Fibroblast of lung (primary cell): Measurements from ENCODE around the gene HLA-DRB1. TPM values are rescaled to one million over a fixed set of nuclear protein-coding genes. Genes with fewer than 3 reads are reported as not detected.
A peak's percentile ranks its signal among the peaks of the same experiment; 100 is the strongest.

Source experiments
- DNase-seq, 2 donors: peaks; one replicate each; pipeline versions ENCODE4 v3.0.0 to v3.0.0-alpha.2; 2010; ENCODE audit warnings: low read depth in 2 of 2
- H2AFZ ChIP-seq: 2 replicates; pipeline ENCODE4 v1.5.1; 2012; ENCODE audit warnings: low read length, control low read depth, inconsistent platforms
- H3K27ac ChIP-seq: 2 replicates; pipeline ENCODE4 v1.5.1; 2011; ENCODE audit warnings: low read length, control low read depth; ENCODE audit not compliant: insufficient read depth
- H3K27me3 ChIP-seq: 2 replicates; pipeline ENCODE4 v1.5.1; 2011; ENCODE audit warnings: mild to moderate bottlenecking, low read length; ENCODE audit not compliant: control insufficient read depth, insufficient read depth
- H3K36me3 ChIP-seq: 2 replicates; pipeline ENCODE4 v1.5.1; 2011; ENCODE audit warnings: low read length; ENCODE audit not compliant: control insufficient read depth, insufficient read depth
- H3K4me1 ChIP-seq: 2 replicates; pipeline ENCODE4 v1.5.1; 2011; ENCODE audit warnings: low read length; ENCODE audit not compliant: control insufficient read depth, insufficient read depth; ENCODE audit errors: extremely low read depth
- H3K4me2 ChIP-seq: 2 replicates; pipeline ENCODE4 v1.5.1; 2011; ENCODE audit warnings: low read length, control low read depth; ENCODE audit not compliant: insufficient read depth; ENCODE audit errors: extremely low read depth
- H3K4me3 ChIP-seq, 4 experiments: fragments of 200-600 bp in 1 of 4; sonication (generic) in 1 of 4; replicated peaks in 1 of 4; 2 replicates each; pipeline ENCODE4 v1.5.1; 2011 to 2016; ENCODE audit warnings: low read length in 4 of 4, low read depth in 3 of 4, mild to moderate bottlenecking in 3 of 4, control low read depth in 2 of 4, inconsistent platforms in 1 of 4, mixed read lengths in 1 of 4; ENCODE audit not compliant: insufficient read depth in 1 of 4; ENCODE audit errors: control extremely low read depth in 1 of 4
- H3K79me2 ChIP-seq: 2 replicates; pipeline ENCODE4 v1.5.1; 2012; ENCODE audit warnings: mild to moderate bottlenecking, low read length, inconsistent platforms; ENCODE audit not compliant: control insufficient read depth, insufficient read depth
- H3K9ac ChIP-seq: 2 replicates; pipeline ENCODE4 v1.5.1; 2011; ENCODE audit warnings: mild to moderate bottlenecking, low read length, control low read depth; ENCODE audit not compliant: insufficient read depth
- H3K9me3 ChIP-seq: 2 replicates; pipeline ENCODE4 v1.5.1; 2012; ENCODE audit warnings: low read depth, low read length; ENCODE audit not compliant: control insufficient read depth, insufficient read depth
- H4K20me1 ChIP-seq: 2 replicates; pipeline ENCODE4 v1.5.1; 2011; ENCODE audit warnings: low read length; ENCODE audit not compliant: control insufficient read depth, insufficient read depth; ENCODE audit errors: extremely low read depth
- EZH2 ChIP-seq: IDR thresholded peaks from 2 replicates; pipeline ENCODE4 v1.5.1; 2012; ENCODE audit warnings: low read length, control low read depth, mild to moderate bottlenecking; ENCODE audit errors: missing control alignments
- polyA plus RNA-seq, 2 donors: library from polyadenylated mRNA; depleted of rRNA in 1 of 2; stranded (reverse) in 1 of 2; unstranded in 1 of 2; fragments of >200 nt; gene quantifications; 2 replicates each; pipeline ENCODE4 v1.2.1, GENCODE V29; 2011 to 2012; ENCODE audit warnings: missing spikeins in 1 of 2
- total RNA-seq: library from RNA; depleted of rRNA; stranded (reverse); fragments of >200 nt; gene quantifications from 2 replicates; pipeline ENCODE4 v1.2.1, GENCODE V29; 2014
- TF ChIP-seq, protein P1 (sequence below), 2 donors: IDR thresholded peaks in 1 of 2; conservative IDR thresholded peaks in 1 of 2; 1 replicate in 1 of 2; 2 replicates in 1 of 2; pipeline ENCODE4 v1.5.1; 2011 to 2012; ENCODE audit warnings: low read length in 2 of 2, control low read depth in 1 of 2, inconsistent platforms in 1 of 2, low read depth in 1 of 2, mild to moderate bottlenecking in 1 of 2

Gene HLA-DRB1
- total and polyA plus RNA-seq, 2 donors (not counting 1 experiment from before 2014, with no cell fraction given) = under 0.01 to 0.42 TPM

DNA sequence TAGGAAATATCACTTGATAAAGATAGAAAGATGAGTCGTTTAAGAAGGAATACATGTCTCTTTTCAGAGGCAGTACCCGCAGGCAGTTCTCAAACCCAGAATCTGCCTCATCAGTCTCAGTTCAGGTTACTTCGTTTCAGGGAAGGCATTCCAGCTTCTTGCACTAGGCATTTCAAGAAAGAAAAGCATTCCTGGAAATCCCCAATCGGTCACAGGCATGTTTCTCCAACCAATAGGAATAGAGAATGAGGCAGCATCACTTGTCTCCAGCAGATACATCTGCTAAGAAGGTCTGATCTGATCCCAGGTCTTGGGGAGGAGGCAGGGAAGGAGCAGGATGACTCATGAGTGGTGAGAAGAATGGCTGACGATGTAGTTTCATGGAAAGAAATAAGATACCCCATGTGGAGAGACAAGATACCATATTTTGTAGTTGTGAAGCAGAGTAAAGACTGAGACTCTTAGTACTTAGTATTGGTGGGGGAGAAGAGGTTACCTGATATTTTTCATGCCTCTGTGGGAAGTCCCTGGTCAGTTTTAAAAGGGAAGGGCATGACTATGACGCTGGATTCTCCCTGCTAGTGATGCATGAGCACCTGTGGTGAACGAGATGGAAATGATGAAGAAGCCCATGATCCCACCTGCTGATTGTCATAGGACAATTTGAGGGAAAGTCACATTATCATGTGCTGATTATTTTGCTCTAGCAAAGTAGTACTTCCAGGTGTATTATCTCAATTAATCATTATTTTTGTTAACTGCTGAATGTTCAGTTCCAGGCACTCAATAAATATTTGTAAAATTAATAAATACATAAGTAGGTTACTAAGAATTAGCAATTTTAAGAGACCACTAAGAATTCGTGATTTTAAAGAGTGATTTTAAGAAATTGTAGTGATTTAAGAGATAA, 20.3 kb upstream of the HLA-DRB1 start:
- Histone ChIP-seq H3K9me3 (no peaks in the 10 kb centered on the region), H3K4me2 (no peak overlapping the region), H3K9ac (no peak overlapping the region), H4K20me1 (no peaks in the 10 kb centered on the region), H3K79me2 (no peaks in the 10 kb centered on the region), H3K4me1 (no peaks in the 10 kb centered on the region), H3K36me3 (no peaks in the 10 kb centered on the region), H3K27ac (no peak overlapping the region), H3K27me3 (no peaks in the 10 kb centered on the region), H3K4me3 (no peak overlapping the region), H2AFZ (no peak overlapping the region)
- no peak for TF ChIP-seq EZH2
- TF ChIP-seq, protein P1, sequence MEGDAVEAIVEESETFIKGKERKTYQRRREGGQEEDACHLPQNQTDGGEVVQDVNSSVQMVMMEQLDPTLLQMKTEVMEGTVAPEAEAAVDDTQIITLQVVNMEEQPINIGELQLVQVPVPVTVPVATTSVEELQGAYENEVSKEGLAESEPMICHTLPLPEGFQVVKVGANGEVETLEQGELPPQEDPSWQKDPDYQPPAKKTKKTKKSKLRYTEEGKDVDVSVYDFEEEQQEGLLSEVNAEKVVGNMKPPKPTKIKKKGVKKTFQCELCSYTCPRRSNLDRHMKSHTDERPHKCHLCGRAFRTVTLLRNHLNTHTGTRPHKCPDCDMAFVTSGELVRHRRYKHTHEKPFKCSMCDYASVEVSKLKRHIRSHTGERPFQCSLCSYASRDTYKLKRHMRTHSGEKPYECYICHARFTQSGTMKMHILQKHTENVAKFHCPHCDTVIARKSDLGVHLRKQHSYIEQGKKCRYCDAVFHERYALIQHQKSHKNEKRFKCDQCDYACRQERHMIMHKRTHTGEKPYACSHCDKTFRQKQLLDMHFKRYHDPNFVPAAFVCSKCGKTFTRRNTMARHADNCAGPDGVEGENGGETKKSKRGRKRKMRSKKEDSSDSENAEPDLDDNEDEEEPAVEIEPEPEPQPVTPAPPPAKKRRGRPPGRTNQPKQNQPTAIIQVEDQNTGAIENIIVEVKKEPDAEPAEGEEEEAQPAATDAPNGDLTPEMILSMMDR (conservative IDR thresholded peaks at IDR 0.05 in 1 of 2, IDR thresholded peaks at IDR 0.05 in 1 of 2; ENCODE audit: low read depth in 1 of 2, low read length in 2 of 2) = no peak
- DNase-seq = peak; percentile 81 to 83

DNA sequence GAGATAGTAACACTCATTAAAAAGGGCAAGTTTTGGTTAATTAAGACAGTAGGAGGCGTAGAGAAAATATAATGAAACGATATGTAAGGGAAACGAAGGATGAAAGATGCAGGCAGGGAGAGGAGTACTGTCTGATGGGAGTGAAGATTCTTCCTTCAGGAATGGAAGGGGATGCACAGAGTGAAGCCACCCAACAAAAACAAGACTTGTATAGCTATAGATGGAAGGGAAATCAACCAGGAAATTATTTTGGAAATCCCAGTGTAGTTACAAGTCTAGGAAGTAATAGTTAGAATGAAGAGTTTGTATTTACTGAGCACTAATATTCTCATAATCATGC, 19.7 kb upstream of the HLA-DRB1 start:
- H3K4me3 ChIP-seq = no peak overlapping the region
- no peak overlapping the region for H3K9ac ChIP-seq
- no peaks in the 10 kb centered on the region for H3K79me2 ChIP-seq
- H3K9me3 ChIP-seq = no peaks in the 10 kb centered on the region
- H3K4me2 ChIP-seq = no peak overlapping the region
- no peaks in the 10 kb centered on the region for H3K27me3 ChIP-seq
- H4K20me1 ChIP-seq = no peaks in the 10 kb centered on the region
- H3K4me1 ChIP-seq = no peaks in the 10 kb centered on the region
- TF ChIP-seq, protein P1 (conservative IDR thresholded peaks at IDR 0.05 in 1 of 2, IDR thresholded peaks at IDR 0.05 in 1 of 2; ENCODE audit: low read depth in 1 of 2, low read length in 2 of 2) = no peak
- no peak for TF ChIP-seq EZH2
- no peak overlapping the region for H3K27ac ChIP-seq
- H2AFZ ChIP-seq = no peak overlapping the region
- H3K36me3 ChIP-seq = no peaks in the 10 kb centered on the region
- DNase-seq = no peak

DNA sequence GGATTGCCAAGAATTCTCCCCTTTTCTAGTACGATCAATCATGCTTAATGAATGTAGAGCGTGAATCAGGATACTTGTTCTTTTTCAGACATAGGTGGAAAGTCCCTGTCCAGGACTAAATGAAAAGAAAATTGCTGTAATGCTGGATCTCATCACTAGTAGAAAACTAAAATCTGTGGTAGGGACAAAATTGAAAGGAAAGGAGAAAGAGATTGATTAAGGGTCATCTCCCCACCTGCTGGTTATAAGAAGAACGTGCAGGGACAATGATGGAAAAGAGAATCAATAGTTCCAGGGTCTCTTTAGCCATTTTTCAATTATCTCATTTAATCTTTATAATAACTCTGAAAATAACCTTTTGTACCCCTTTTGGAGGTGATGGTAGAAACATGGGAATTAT, 18.7 kb upstream of the HLA-DRB1 start:
- no peak for TF ChIP-seq EZH2
- TF ChIP-seq, protein P1 (conservative IDR thresholded peaks at IDR 0.05 in 1 of 2, IDR thresholded peaks at IDR 0.05 in 1 of 2; ENCODE audit: low read depth in 1 of 2, low read length in 2 of 2) = no peak
- H3K36me3 ChIP-seq = no peaks in the 10 kb centered on the region
- no peak overlapping the region for H3K9ac ChIP-seq
- H2AFZ ChIP-seq = no peak overlapping the region
- H3K79me2 ChIP-seq = no peaks in the 10 kb centered on the region
- H3K4me2 ChIP-seq = no peak overlapping the region
- no peaks in the 10 kb centered on the region for H3K9me3 ChIP-seq
- H3K27ac ChIP-seq = no peak overlapping the region
- no peaks in the 10 kb centered on the region for H3K27me3 ChIP-seq
- H3K4me3 ChIP-seq = no peak overlapping the region
- DNase-seq = no peak
- H4K20me1 ChIP-seq = no peaks in the 10 kb centered on the region
- H3K4me1 ChIP-seq = no peaks in the 10 kb centered on the region
